ENCODE data around the gene BBS9. TPM values are rescaled to one million over a fixed set of nuclear protein-coding genes. Genes with fewer than 3 reads are reported as not detected.

BBS9 gene
- total RNA-seq, 1 donor from 2014 or later = 21.1 TPM

DNA sequence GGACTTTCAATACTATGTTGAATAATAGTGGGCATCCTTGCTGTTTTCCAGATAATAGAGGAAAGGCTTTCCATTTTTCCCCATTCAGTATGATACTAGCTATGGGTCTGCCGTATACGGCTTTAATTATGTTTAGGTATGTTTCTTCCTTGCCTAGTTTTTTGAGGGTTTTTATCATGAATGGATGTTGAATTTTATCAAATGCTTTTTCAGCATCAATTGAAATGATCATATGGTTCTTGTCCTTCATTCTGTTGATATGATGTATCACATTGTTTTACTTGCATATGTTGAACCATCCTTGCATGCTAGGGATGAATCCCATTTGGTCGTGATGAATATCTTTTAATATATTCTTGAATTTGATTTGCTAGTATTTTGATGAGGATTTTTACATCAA is 11.0 kb upstream of the BBS9 start:
- Mint-ChIP-seq H3K9me3 (ENCODE audit: unreplicated experiment) (no peaks in the 10 kb centered on the region), H3K36me3 (ENCODE audit: unreplicated experiment) (peaks cover 4% of the 10 kb centered on the region), H3K27me3 (ENCODE audit: unreplicated experiment) (no peaks in the 10 kb centered on the region), H3K4me1 (ENCODE audit: low read depth, unreplicated experiment) (no peaks in the 10 kb centered on the region), H3K27ac (ENCODE audit: unreplicated experiment) (no peak overlapping the region), H3K4me3 (ENCODE audit: unreplicated experiment) (no peak overlapping the region)
- TF ChIP-seq, protein P1, sequence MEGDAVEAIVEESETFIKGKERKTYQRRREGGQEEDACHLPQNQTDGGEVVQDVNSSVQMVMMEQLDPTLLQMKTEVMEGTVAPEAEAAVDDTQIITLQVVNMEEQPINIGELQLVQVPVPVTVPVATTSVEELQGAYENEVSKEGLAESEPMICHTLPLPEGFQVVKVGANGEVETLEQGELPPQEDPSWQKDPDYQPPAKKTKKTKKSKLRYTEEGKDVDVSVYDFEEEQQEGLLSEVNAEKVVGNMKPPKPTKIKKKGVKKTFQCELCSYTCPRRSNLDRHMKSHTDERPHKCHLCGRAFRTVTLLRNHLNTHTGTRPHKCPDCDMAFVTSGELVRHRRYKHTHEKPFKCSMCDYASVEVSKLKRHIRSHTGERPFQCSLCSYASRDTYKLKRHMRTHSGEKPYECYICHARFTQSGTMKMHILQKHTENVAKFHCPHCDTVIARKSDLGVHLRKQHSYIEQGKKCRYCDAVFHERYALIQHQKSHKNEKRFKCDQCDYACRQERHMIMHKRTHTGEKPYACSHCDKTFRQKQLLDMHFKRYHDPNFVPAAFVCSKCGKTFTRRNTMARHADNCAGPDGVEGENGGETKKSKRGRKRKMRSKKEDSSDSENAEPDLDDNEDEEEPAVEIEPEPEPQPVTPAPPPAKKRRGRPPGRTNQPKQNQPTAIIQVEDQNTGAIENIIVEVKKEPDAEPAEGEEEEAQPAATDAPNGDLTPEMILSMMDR (IDR thresholded peaks at IDR 0.05; ENCODE audit: partially characterized antibody, unreplicated experiment) = no peak
- DNase-seq = no peak

DNA sequence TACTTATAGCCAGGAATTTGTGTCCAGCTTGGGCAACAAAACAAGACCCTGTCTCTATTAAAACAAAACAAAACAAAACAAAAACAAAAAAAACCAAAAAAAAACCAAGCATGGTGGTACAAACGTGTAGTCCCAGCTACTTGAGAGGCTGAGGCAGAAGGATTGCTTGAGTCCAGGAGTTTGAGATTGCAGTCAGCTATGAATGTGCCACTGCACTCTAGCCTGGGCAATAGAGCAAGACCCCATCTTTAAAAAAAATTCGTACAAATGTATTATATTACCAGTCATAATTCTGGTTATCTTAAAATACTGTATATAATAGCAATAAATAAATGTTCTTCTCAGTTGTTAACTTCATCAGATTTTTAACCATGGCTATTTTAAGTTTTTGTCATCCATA is 2.3 kb upstream of the BBS9 start:
- H3K9me3 Mint-ChIP-seq (ENCODE audit: unreplicated experiment) = no peaks in the 10 kb centered on the region

DNA sequence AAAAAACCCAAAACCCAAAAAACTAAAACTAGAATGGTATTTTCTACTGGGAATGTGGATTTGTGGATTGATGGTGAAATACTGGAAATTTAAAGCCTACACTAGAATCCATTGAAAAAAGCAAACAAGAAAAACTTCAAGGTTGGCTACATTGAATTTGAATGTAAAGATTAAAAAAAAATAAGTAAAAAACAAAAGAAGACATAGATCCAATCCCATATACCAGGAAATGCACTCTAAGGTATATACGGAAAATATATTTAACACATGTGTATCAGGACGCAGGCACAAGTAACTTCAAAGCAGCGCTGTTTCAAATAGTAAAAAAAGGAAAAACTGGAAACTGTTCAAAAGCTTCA is 754 bp upstream of the BBS9 start:
- DNase-seq = no peak
- peak overlapping the region; percentile 95 for H3K4me3 Mint-ChIP-seq (ENCODE audit: unreplicated experiment)

More for the DNA sequence above, 2.3 kb upstream of the BBS9 start:
- no peak overlapping the region for H3K27ac Mint-ChIP-seq (ENCODE audit: unreplicated experiment)
- no peaks in the 10 kb centered on the region for H3K27me3 Mint-ChIP-seq (ENCODE audit: unreplicated experiment)
- H3K4me3 Mint-ChIP-seq (ENCODE audit: unreplicated experiment) = no peak overlapping the region
- no peaks in the 10 kb centered on the region for H3K36me3 Mint-ChIP-seq (ENCODE audit: unreplicated experiment)
- no peak for DNase-seq
- TF ChIP-seq, protein P1 (IDR thresholded peaks at IDR 0.05; ENCODE audit: partially characterized antibody, unreplicated experiment) = no peak
- H3K4me1 Mint-ChIP-seq (ENCODE audit: low read depth, unreplicated experiment) = peaks cover 4% of the 10 kb centered on the region

DNA sequence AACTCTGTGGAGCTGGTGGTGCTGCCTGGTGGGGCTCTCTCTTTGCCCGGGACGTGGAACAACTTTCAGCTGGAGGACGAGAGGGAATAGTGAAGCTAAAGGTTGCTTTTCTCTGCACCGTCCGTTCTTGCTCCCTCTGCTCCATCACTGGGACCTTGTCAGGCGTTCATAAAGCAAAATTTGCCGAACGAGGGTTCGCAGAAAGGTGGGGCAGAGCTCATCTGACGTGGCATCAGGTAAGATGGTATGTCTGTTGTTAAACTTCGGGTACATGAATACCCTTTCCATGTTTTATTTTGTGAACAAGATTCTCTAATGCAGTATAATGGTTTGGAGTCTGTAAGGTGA is 416 bp downstream of the BBS9 start:
- Mint-ChIP-seq H3K27ac (ENCODE audit: unreplicated experiment) (peak overlapping the region; percentile 60), H3K4me1 (ENCODE audit: low read depth, unreplicated experiment) (peaks cover 4% of the 10 kb centered on the region), H3K9me3 (ENCODE audit: unreplicated experiment) (no peaks in the 10 kb centered on the region), H3K27me3 (ENCODE audit: unreplicated experiment) (no peaks in the 10 kb centered on the region), H3K36me3 (ENCODE audit: unreplicated experiment) (no peaks in the 10 kb centered on the region), H3K4me3 (ENCODE audit: unreplicated experiment) (peak overlapping the region; percentile 95)
- no peak for DNase-seq
- TF ChIP-seq, protein P1 (IDR thresholded peaks at IDR 0.05; ENCODE audit: partially characterized antibody, unreplicated experiment) = no peak

More for the DNA sequence above, 754 bp upstream of the BBS9 start:
- TF ChIP-seq, protein P1 (IDR thresholded peaks at IDR 0.05; ENCODE audit: partially characterized antibody, unreplicated experiment) = no peak
- Mint-ChIP-seq H3K9me3 (ENCODE audit: unreplicated experiment) (no peaks in the 10 kb centered on the region), H3K27me3 (ENCODE audit: unreplicated experiment) (no peaks in the 10 kb centered on the region), H3K27ac (ENCODE audit: unreplicated experiment) (no peak overlapping the region), H3K36me3 (ENCODE audit: unreplicated experiment) (no peaks in the 10 kb centered on the region), H3K4me1 (ENCODE audit: low read depth, unreplicated experiment) (peaks cover 4% of the 10 kb centered on the region)

DNA sequence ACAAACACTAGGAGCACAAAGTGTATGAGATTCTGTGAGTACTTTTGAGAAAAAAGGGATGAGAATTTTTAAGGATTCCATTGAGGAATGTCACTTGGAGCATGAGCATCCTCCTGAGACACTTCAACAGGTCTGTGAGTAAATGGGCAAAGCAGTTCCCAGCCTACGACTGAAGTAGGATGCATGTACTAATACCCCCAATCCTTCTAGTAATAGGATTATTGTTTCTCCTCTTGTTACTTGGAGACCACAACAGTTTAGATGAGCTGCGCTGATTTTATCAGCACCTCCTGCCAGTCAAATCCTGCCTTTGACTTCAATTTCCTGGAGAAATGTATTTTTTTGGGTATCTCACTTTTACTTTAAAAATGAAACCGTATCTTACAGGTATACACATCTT is 820 bp downstream of the BBS9 start:
- DNase-seq = no peak
- H3K4me1 Mint-ChIP-seq (ENCODE audit: low read depth, unreplicated experiment) = peaks cover 4% of the 10 kb centered on the region
- H3K27me3 Mint-ChIP-seq (ENCODE audit: unreplicated experiment) = no peaks in the 10 kb centered on the region
- no peaks in the 10 kb centered on the region for H3K9me3 Mint-ChIP-seq (ENCODE audit: unreplicated experiment)
- H3K27ac Mint-ChIP-seq (ENCODE audit: unreplicated experiment) = no peak overlapping the region
- peak overlapping the region; percentile 95 for H3K4me3 Mint-ChIP-seq (ENCODE audit: unreplicated experiment)
- TF ChIP-seq, protein P1 (IDR thresholded peaks at IDR 0.05; ENCODE audit: partially characterized antibody, unreplicated experiment) = no peak
- H3K36me3 Mint-ChIP-seq (ENCODE audit: unreplicated experiment) = no peaks in the 10 kb centered on the region

Data from glutamatergic neuron (in vitro differentiated cells).